HepG2 (cell line): ENCODE measurements around the gene PTK7. TPM values are rescaled to one million over a fixed set of nuclear protein-coding genes. Genes with fewer than 3 reads are reported as not detected.

ENCODE experiments used
- ATM ChIP-seq: fragments of 450-650 bp; IDR thresholded peaks from 2 replicates; pipeline ENCODE4 v1.7.1; 2017; ENCODE audit warnings: mild to moderate bottlenecking, borderline replicate concordance
- ERF ChIP-seq: IDR thresholded peaks from 2 replicates; pipeline ENCODE4 v1.6.1; 2018; ENCODE audit warnings: missing biosample characterization, missing genetic modification reagents
- ETV6 ChIP-seq: sonication (generic); formaldehyde crosslinking; conservative IDR thresholded peaks from 2 replicates; pipeline ENCODE4 v1.4.0; 2020; ENCODE audit warnings: missing genetic modification reagents
- GTF2F1 ChIP-seq: fragments of 150-350 bp; IDR thresholded peaks from 2 replicates; pipeline ENCODE4 v1.6.1; 2014; ENCODE audit warnings: low read length
- HNRNPUL1 ChIP-seq: fragments of 200-400 bp; formaldehyde crosslinking; IDR thresholded peaks from 2 replicates; pipeline ENCODE4 v1.6.1; 2017; ENCODE audit warnings: low read depth, mild to moderate bottlenecking, low read length, moderate library complexity
- ISX ChIP-seq: sonication (generic); formaldehyde crosslinking; conservative IDR thresholded peaks from 2 replicates; pipeline ENCODE4 v1.5.0; 2020; ENCODE audit warnings: missing genetic modification reagents
- LCORL ChIP-seq, 2 experiments: fragments of 450-650 bp in 1 of 2; sonication (generic) in 1 of 2; formaldehyde crosslinking in 1 of 2; IDR thresholded peaks; 2 replicates each; pipeline versions ENCODE4 v1.5.0 to v1.6.1; 2017 to 2020; ENCODE audit warnings: antibody characterized with exemption in 1 of 2, missing genetic modification reagents in 1 of 2
- MAFF ChIP-seq: IDR thresholded peaks from 2 replicates; pipeline ENCODE4 v1.6.1; 2011; ENCODE audit warnings: low read depth, low read length, improper control_type of control experiment
- MTF1 ChIP-seq: sonication (generic); formaldehyde crosslinking; IDR thresholded peaks from 2 replicates; pipeline ENCODE4 v1.5.0; 2020; ENCODE audit warnings: missing genetic modification reagents
- NFATC3 ChIP-seq: sonication (generic); formaldehyde crosslinking; IDR thresholded peaks from 2 replicates; pipeline ENCODE4 v1.5.1; 2020; ENCODE audit warnings: mild to moderate bottlenecking, missing genetic modification reagents
- SOX6 ChIP-seq, 2 experiments: fragments of 450-650 bp in 1 of 2; sonication (generic) in 1 of 2; formaldehyde crosslinking in 1 of 2; IDR thresholded peaks; 2 replicates each; pipeline versions ENCODE4 v1.4.0 to v1.6.1; 2017 to 2020; ENCODE audit warnings: antibody characterized with exemption in 1 of 2, mild to moderate bottlenecking in 1 of 2, missing genetic modification reagents in 1 of 2
- TBL1XR1 ChIP-seq: fragments of 150-350 bp; IDR thresholded peaks from 2 replicates; pipeline ENCODE4 v1.6.1; 2014; ENCODE audit warnings: borderline replicate concordance, low read length; ENCODE audit not compliant: partially characterized antibody
- THRA ChIP-seq: sonication (generic); formaldehyde crosslinking; IDR thresholded peaks from 2 replicates; pipeline ENCODE4 v1.4.0; 2020; ENCODE audit warnings: missing genetic modification reagents, borderline replicate concordance
- ZBTB34 ChIP-seq: sonication (generic); formaldehyde crosslinking; IDR thresholded peaks from 2 replicates; pipeline ENCODE4 v1.8.0; 2022; ENCODE audit warnings: mild to moderate bottlenecking, missing genetic modification reagents
- ZKSCAN5 ChIP-seq: sonication (generic); formaldehyde crosslinking; IDR thresholded peaks from 2 replicates; pipeline ENCODE4 v1.5.1; 2020; ENCODE audit warnings: mild to moderate bottlenecking, missing genetic modification reagents
- ZNF225 ChIP-seq: sonication (generic); formaldehyde crosslinking; IDR thresholded peaks from 2 replicates; pipeline ENCODE4 v1.4.0; 2020; ENCODE audit warnings: mild to moderate bottlenecking, missing genetic modification reagents
- ZNF362 ChIP-seq: sonication (generic); formaldehyde crosslinking; IDR thresholded peaks from 2 replicates; pipeline ENCODE4 v1.4.0; 2020; ENCODE audit warnings: missing genetic modification reagents, mild to moderate bottlenecking, borderline replicate concordance
- ZNF484 ChIP-seq: sonication (generic); formaldehyde crosslinking; IDR thresholded peaks from 2 replicates; pipeline ENCODE4 v1.5.1; 2020; ENCODE audit warnings: mild to moderate bottlenecking, low read depth, missing genetic modification reagents, borderline replicate concordance
- ZNF567 ChIP-seq: sonication (generic); formaldehyde crosslinking; IDR thresholded peaks from 2 replicates; pipeline ENCODE4 v1.8.1; 2023; ENCODE audit warnings: mild to moderate bottlenecking, missing genetic modification reagents, borderline replicate concordance
- ZNF879 ChIP-seq: sonication (generic); formaldehyde crosslinking; IDR thresholded peaks from 2 replicates; pipeline ENCODE4 v1.8.1; 2023; ENCODE audit warnings: missing genetic modification reagents
- polyA plus RNA-seq, 8 experiments: library from polyadenylated mRNA; depleted of rRNA in 3 of 8; stranded (reverse) in 7 of 8; unstranded in 1 of 8; fragments of >200 nt; fragmentation: Illumina TruSeq in 4 of 8; extraction: Trizol in 4 of 8; gene quantifications; 2 replicates each; pipeline versions ENCODE4 v1.2.1 to v1.2.3, GENCODE V29; 2011 to 2016; ENCODE audit warnings: low read depth in 4 of 8, missing spikeins in 1 of 8, mixed read lengths in 1 of 8; ENCODE audit not compliant: insufficient read depth in 1 of 8
- total RNA-seq, 5 experiments: library from RNA; depleted of rRNA; stranded (reverse); fragments of >200 nt; fragmentation: Illumina TruSeq; extraction: Trizol; gene quantifications; 2 replicates each; pipeline ENCODE4 v1.2.3, GENCODE V29; 2016; ENCODE audit warnings: low read depth in 1 of 5
- TF ChIP-seq, protein P1 (sequence below): sonication (generic); formaldehyde crosslinking; conservative IDR thresholded peaks from 2 replicates; pipeline ENCODE4 v1.4.0; 2020; ENCODE audit warnings: missing genetic modification reagents
- TF ChIP-seq, protein P2 (sequence below): sonication (generic); formaldehyde crosslinking; IDR thresholded peaks from 2 replicates; pipeline ENCODE4 v1.4.0; 2020; ENCODE audit warnings: missing genetic modification reagents; ENCODE audit errors: not compliant biosample characterization

PTK7 gene
- total and polyA plus RNA-seq, 2 of the 13 experiments (the other 11 are each of a cell fraction or from before 2014, with no cell fraction given), result 98.5 to 99.8 TPM

- TF ChIP-seq, protein P1, sequence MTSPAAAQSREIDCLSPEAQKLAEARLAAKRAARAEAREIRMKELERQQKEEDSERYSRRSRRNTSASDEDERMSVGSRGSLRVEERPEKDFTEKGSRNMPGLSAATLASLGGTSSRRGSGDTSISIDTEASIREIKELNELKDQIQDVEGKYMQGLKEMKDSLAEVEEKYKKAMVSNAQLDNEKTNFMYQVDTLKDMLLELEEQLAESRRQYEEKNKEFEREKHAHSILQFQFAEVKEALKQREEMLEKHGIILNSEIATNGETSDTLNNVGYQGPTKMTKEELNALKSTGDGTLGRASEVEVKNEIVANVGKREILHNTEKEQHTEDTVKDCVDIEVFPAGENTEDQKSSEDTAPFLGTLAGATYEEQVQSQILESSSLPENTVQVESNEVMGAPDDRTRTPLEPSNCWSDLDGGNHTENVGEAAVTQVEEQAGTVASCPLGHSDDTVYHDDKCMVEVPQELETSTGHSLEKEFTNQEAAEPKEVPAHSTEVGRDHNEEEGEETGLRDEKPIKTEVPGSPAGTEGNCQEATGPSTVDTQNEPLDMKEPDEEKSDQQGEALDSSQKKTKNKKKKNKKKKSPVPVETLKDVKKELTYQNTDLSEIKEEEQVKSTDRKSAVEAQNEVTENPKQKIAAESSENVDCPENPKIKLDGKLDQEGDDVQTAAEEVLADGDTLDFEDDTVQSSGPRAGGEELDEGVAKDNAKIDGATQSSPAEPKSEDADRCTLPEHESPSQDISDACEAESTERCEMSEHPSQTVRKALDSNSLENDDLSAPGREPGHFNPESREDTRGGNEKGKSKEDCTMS (CRISPR knock-in tag), result no peak
- TF ChIP-seq TBL1XR1 (no peak), MAFF (no peak), ATM (no peak), ZNF567 (CRISPR knock-in tag) (no peak), ZNF879 (no peak), LCORL (IDR thresholded peaks at IDR 0.05) (no peak), LCORL (CRISPR knock-in tag; IDR thresholded peaks at IDR 0.05) (peak; percentile 50; the same call in 1 of the 2 replicates), THRA (no peak), GTF2F1 (no peak), HNRNPUL1 (no peak), MTF1 (CRISPR knock-in tag) (no peak), ISX (CRISPR knock-in tag) (no peak), NFATC3 (CRISPR knock-in tag) (no peak), ETV6 (no peak), ZKSCAN5 (CRISPR knock-in tag) (peak; percentile 98), ZNF225 (0 out of 2 replicates have a peak, but pooled peaks have one; percentile 42), ERF (CRISPR knock-in tag) (0 out of 2 replicates have a peak, but pooled peaks have one; percentile 12), ZNF484 (no peak), SOX6 (IDR thresholded peaks at IDR 0.05) (no peak), SOX6 (CRISPR knock-in tag; IDR thresholded peaks at IDR 0.05) (no peak), ZBTB34 (CRISPR knock-in tag) (no peak), ZNF362 (CRISPR knock-in tag) (no peak)
- TF ChIP-seq, protein P2, sequence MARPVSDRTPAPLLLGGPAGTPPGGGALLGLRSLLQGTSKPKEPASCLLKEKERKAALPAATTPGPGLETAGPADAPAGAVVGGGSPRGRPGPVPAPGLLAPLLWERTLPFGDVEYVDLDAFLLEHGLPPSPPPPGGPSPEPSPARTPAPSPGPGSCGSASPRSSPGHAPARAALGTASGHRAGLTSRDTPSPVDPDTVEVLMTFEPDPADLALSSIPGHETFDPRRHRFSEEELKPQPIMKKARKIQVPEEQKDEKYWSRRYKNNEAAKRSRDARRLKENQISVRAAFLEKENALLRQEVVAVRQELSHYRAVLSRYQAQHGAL, result no peak
Measured at GRCh38 chr6:43172104-43173007, 96.2 kb downstream of the PTK7 start (continued).
